ENCODE results near the gene ENC1.

The ENC1 gene

DNA sequence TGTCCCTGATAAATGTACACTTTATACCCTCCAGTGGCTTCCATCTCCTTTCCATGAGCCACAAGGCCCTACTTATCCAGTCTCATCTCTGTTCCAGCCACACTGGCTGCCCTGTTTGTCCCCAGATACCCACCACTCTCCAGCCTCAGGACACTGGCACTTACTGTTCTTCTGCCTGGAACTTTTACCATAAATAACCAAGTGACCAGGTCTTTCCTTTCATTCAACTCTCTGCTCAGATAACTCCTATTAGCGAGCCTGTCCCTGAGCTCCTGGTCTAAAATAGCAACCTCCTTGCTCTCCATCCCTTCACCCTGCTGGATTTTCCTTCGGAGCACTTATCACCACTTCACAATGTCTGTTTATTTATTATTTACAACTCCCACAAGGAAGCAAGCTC lies 16.6 kb upstream of the ENC1 start:
- Histone ChIP-seq H3K9me3 (replicated peaks in 1 of 2; ENCODE audit: control insufficient read depth in 2 of 2, insufficient read depth in 1 of 2, low read depth in 1 of 2, low read length in 2 of 2) (peaks cover 5 to 7% of the 10 kb centered on the region in 2 donors), H3K4ac (ENCODE audit: low read length) (no peak overlapping the region), H3K4me3 (ENCODE audit: low read length in 2 of 2) (no peak overlapping the region), H2BK12ac (ENCODE audit: low read length) (no peak overlapping the region), H2BK5ac (ENCODE audit: low read length) (no peak overlapping the region), H3K27ac (replicated peaks; ENCODE audit: low read length) (no peak overlapping the region), H2AFZ (ENCODE audit: low read length) (peak overlapping the region; percentile 13), H2AK5ac (ENCODE audit: low read depth, low read length) (no peak overlapping the region), H2BK120ac (ENCODE audit: low read depth, low read length) (no peak overlapping the region), H3K36me3 (replicated peaks in 1 of 2; ENCODE audit: control insufficient read depth in 2 of 2, insufficient read depth in 2 of 2, low read length in 2 of 2) (no peaks in the 10 kb centered on the region), H3K4me1 (ENCODE audit: control insufficient read depth in 2 of 2, insufficient read depth in 1 of 2, low read depth in 1 of 2, low read length in 2 of 2) (peaks cover 0 to 2% of the 10 kb centered on the region in 2 donors), H3K23ac (ENCODE audit: low read depth, low read length, poor library complexity) (no peak overlapping the region), H3K14ac (ENCODE audit: low read length) (no peak overlapping the region), H3K4me2 (ENCODE audit: insufficient read depth, low read length, poor library complexity, severe bottlenecking) (no peak overlapping the region), H3K79me1 (ENCODE audit: low read depth, low read length) (no peaks in the 10 kb centered on the region), H4K8ac (ENCODE audit: low read depth, low read length) (no peak overlapping the region), H4K91ac (ENCODE audit: low read depth, low read length, poor library complexity) (no peak overlapping the region), H2BK15ac (ENCODE audit: low read length) (no peak overlapping the region), H3K18ac (ENCODE audit: low read length) (no peak overlapping the region), H3K27me3 (ENCODE audit: control insufficient read depth in 3 of 3, insufficient read depth in 3 of 3, low read depth in 1 of 3, low read length in 3 of 3) (peaks cover 0 to 7% (median 0%) of the 10 kb centered on the region in 3 experiments), H3K9ac (ENCODE audit: low read depth, low read length, poor library complexity) (no peak overlapping the region)
- DNase-seq (ENCODE audit: low spot score), result no peak
- WGBS, 2 donors (ENCODE audit: extremely low coverage in 2 of 2, insufficient read length in 2 of 2, insufficient replicate concordance in 1 of 2), result no CpG with 5 or more reads among the region's 2 CpGs

DNA sequence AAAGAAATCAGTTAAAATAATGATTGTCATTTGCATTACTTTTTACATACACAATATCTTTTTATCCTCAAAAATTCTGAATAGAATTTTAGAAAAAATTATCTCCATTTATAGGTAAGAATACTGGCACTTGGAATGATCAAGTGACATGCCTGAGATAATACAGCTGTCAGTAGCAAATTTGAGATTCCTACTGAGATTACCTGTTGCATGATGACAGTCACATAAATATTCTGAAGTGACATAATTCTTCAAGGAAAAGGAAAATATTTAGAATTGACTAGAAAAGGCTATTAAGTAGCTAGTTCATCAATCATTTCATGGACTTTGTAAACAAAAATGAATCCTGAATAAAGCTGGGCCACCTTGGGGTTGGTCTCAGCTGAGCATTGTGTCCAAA lies 15.2 kb upstream of the ENC1 start:
- H2BK120ac ChIP-seq (ENCODE audit: low read depth, low read length), result no peak overlapping the region
- no peak overlapping the region for H4K91ac ChIP-seq (ENCODE audit: low read depth, low read length, poor library complexity)
- H2BK15ac ChIP-seq (ENCODE audit: low read length), result no peak overlapping the region
- no peak overlapping the region for H2BK5ac ChIP-seq (ENCODE audit: low read length)
- no peak overlapping the region for H2BK12ac ChIP-seq (ENCODE audit: low read length)
- H3K27ac ChIP-seq (replicated peaks; ENCODE audit: low read length), result no peak overlapping the region
- H3K14ac ChIP-seq (ENCODE audit: low read length), result no peak overlapping the region
- H3K4me2 ChIP-seq (ENCODE audit: insufficient read depth, low read length, poor library complexity, severe bottlenecking), result no peak overlapping the region
- H3K36me3 ChIP-seq (replicated peaks in 1 of 2; ENCODE audit: control insufficient read depth in 2 of 2, insufficient read depth in 2 of 2, low read length in 2 of 2), result no peaks in the 10 kb centered on the region
- H3K18ac ChIP-seq (ENCODE audit: low read length), result no peak overlapping the region
- no peak for DNase-seq (ENCODE audit: low spot score)
- peaks cover 0 to 4% (median 0%) of the 10 kb centered on the region in 3 experiments for H3K27me3 ChIP-seq (ENCODE audit: control insufficient read depth in 3 of 3, insufficient read depth in 3 of 3, low read depth in 1 of 3, low read length in 3 of 3)
- H2AK5ac ChIP-seq (ENCODE audit: low read depth, low read length), result no peak overlapping the region
- H3K79me1 ChIP-seq (ENCODE audit: low read depth, low read length), result no peaks in the 10 kb centered on the region
- H3K23ac ChIP-seq (ENCODE audit: low read depth, low read length, poor library complexity), result no peak overlapping the region
- no peak overlapping the region for H4K8ac ChIP-seq (ENCODE audit: low read depth, low read length)
- no peak overlapping the region for H2AFZ ChIP-seq (ENCODE audit: low read length)
- H3K9ac ChIP-seq (ENCODE audit: low read depth, low read length, poor library complexity), result no peak overlapping the region
- H3K4ac ChIP-seq (ENCODE audit: low read length), result no peak overlapping the region
- peaks cover 5 to 7% of the 10 kb centered on the region in 2 donors for H3K9me3 ChIP-seq (replicated peaks in 1 of 2; ENCODE audit: control insufficient read depth in 2 of 2, insufficient read depth in 1 of 2, low read depth in 1 of 2, low read length in 2 of 2)
- H3K4me1 ChIP-seq (ENCODE audit: control insufficient read depth in 2 of 2, insufficient read depth in 1 of 2, low read depth in 1 of 2, low read length in 2 of 2), result peaks cover 0 to 2% of the 10 kb centered on the region in 2 donors
- H3K4me3 ChIP-seq (ENCODE audit: low read length in 2 of 2), result no peak overlapping the region

DNA sequence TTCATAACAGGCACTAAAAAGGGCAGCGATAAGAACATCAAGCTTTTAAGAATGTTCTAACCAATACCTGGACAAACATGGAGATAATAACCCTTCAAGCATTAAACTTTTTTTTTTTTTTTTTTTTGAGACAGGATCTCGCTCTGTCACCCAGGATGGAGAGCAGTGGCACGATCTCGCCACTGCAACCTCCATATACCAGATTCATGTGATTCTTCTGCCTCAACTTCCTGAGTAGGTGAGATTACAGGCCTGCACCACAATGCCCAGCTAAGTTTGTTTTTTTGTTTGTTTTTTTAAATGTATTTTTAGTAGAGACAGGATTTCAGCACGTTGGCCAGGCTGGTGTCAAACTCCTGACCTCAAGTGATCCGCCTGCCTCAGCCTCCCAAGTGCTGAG lies 14.7 kb upstream of the ENC1 start:
- H3K14ac ChIP-seq (ENCODE audit: low read length), result no peak overlapping the region
- H3K4me3 ChIP-seq (ENCODE audit: low read length in 2 of 2), result no peak overlapping the region
- no CpG with 5 or more reads among the region's 6 CpGs for whole genome bisulfite sequencing, 2 donors (ENCODE audit: extremely low coverage in 2 of 2, insufficient read length in 2 of 2, insufficient replicate concordance in 1 of 2)
- H2BK12ac ChIP-seq (ENCODE audit: low read length), result no peak overlapping the region
- no peak overlapping the region for H3K23ac ChIP-seq (ENCODE audit: low read depth, low read length, poor library complexity)
- H2AFZ ChIP-seq (ENCODE audit: low read length), result no peak overlapping the region
- no peaks in the 10 kb centered on the region for H3K36me3 ChIP-seq (replicated peaks in 1 of 2; ENCODE audit: control insufficient read depth in 2 of 2, insufficient read depth in 2 of 2, low read length in 2 of 2)
- H3K27ac ChIP-seq (replicated peaks; ENCODE audit: low read length), result no peak overlapping the region
- no peak overlapping the region for H4K8ac ChIP-seq (ENCODE audit: low read depth, low read length)
- no peak overlapping the region for H3K9ac ChIP-seq (ENCODE audit: low read depth, low read length, poor library complexity)
- H3K18ac ChIP-seq (ENCODE audit: low read length), result no peak overlapping the region
- peaks cover 0 to 4% (median 0%) of the 10 kb centered on the region in 3 experiments for H3K27me3 ChIP-seq (ENCODE audit: control insufficient read depth in 3 of 3, insufficient read depth in 3 of 3, low read depth in 1 of 3, low read length in 3 of 3)
- H2BK15ac ChIP-seq (ENCODE audit: low read length), result no peak overlapping the region
- DNase-seq (ENCODE audit: low spot score), result no peak
- H2BK5ac ChIP-seq (ENCODE audit: low read length), result no peak overlapping the region
- H2AK5ac ChIP-seq (ENCODE audit: low read depth, low read length), result no peak overlapping the region
- H3K4me1 ChIP-seq (ENCODE audit: control insufficient read depth in 2 of 2, insufficient read depth in 1 of 2, low read depth in 1 of 2, low read length in 2 of 2), result peaks cover 0 to 2% of the 10 kb centered on the region in 2 donors
- H3K4ac ChIP-seq (ENCODE audit: low read length), result no peak overlapping the region
- peaks cover 5 to 7% of the 10 kb centered on the region in 2 donors for H3K9me3 ChIP-seq (replicated peaks in 1 of 2; ENCODE audit: control insufficient read depth in 2 of 2, insufficient read depth in 1 of 2, low read depth in 1 of 2, low read length in 2 of 2)
- H2BK120ac ChIP-seq (ENCODE audit: low read depth, low read length), result no peak overlapping the region
- H3K4me2 ChIP-seq (ENCODE audit: insufficient read depth, low read length, poor library complexity, severe bottlenecking), result no peak overlapping the region
- H4K91ac ChIP-seq (ENCODE audit: low read depth, low read length, poor library complexity), result no peak overlapping the region
- no peaks in the 10 kb centered on the region for H3K79me1 ChIP-seq (ENCODE audit: low read depth, low read length)

DNA sequence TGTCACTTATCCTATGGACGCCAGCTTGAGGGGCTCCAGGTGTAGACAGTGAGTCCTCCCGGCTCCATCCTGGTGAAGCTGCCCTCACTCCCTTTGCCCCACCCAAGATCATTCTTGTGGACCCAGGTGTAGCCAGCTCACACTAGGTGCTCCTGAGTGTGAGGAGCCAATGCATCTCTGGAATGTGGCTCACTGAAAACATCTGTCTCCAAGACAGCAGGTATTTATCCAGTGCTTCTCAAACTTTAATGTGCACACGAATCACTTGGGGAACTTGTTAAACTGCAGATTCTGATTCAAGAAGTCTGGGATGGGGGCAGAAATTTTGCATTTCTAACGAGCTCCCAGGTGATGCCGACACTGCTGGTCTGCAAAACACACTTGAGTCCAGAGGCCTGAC lies 13.5 kb upstream of the ENC1 start:
- Histone ChIP-seq H3K4me1 (ENCODE audit: control insufficient read depth in 2 of 2, insufficient read depth in 1 of 2, low read depth in 1 of 2, low read length in 2 of 2) (peaks cover 2 to 4% of the 10 kb centered on the region in 2 donors), H2BK12ac (ENCODE audit: low read length) (no peak overlapping the region), H3K27me3 (ENCODE audit: control insufficient read depth in 3 of 3, insufficient read depth in 3 of 3, low read depth in 1 of 3, low read length in 3 of 3) (peaks cover 0 to 4% (median 0%) of the 10 kb centered on the region in 3 experiments), H3K18ac (ENCODE audit: low read length) (no peak overlapping the region), H2BK5ac (ENCODE audit: low read length) (no peak overlapping the region), H4K91ac (ENCODE audit: low read depth, low read length, poor library complexity) (no peak overlapping the region), H2AFZ (ENCODE audit: low read length) (no peak overlapping the region), H3K23ac (ENCODE audit: low read depth, low read length, poor library complexity) (no peak overlapping the region), H2BK15ac (ENCODE audit: low read length) (no peak overlapping the region), H3K14ac (ENCODE audit: low read length) (no peak overlapping the region), H3K27ac (replicated peaks; ENCODE audit: low read length) (no peak overlapping the region), H3K4ac (ENCODE audit: low read length) (no peak overlapping the region), H4K8ac (ENCODE audit: low read depth, low read length) (no peak overlapping the region), H2BK120ac (ENCODE audit: low read depth, low read length) (no peak overlapping the region), H2AK5ac (ENCODE audit: low read depth, low read length) (no peak overlapping the region), H3K4me2 (ENCODE audit: insufficient read depth, low read length, poor library complexity, severe bottlenecking) (no peak overlapping the region), H3K36me3 (replicated peaks in 1 of 2; ENCODE audit: control insufficient read depth in 2 of 2, insufficient read depth in 2 of 2, low read length in 2 of 2) (no peaks in the 10 kb centered on the region), H3K79me1 (ENCODE audit: low read depth, low read length) (no peaks in the 10 kb centered on the region), H3K4me3 (ENCODE audit: low read length in 2 of 2) (no peak overlapping the region), H3K9ac (ENCODE audit: low read depth, low read length, poor library complexity) (no peak overlapping the region), H3K9me3 (replicated peaks in 1 of 2; ENCODE audit: control insufficient read depth in 2 of 2, insufficient read depth in 1 of 2, low read depth in 1 of 2, low read length in 2 of 2) (peaks cover 5% of the 10 kb centered on the region in 2 donors)
- WGBS, 2 donors (ENCODE audit: extremely low coverage in 2 of 2, insufficient read length in 2 of 2, insufficient replicate concordance in 1 of 2), result no CpG with 5 or more reads among the region's 5 CpGs
- no peak for DNase-seq (ENCODE audit: low spot score)
